SK-N-SH (cell line): ENCODE results near the gene TPRA1. TPM values are rescaled to one million over a fixed set of nuclear protein-coding genes. Genes with fewer than 3 reads are reported as not detected.

Source experiments
- CTCF ChIA-PET: fragments of 300-600, 350-600 bp; formaldehyde crosslinking; extraction: SDS; loops from one replicate; lab custom pipeline; 2021; lab: Yijun Ruan, JAX
- POLR2A ChIA-PET: fragments of 350-600 bp; sonication (Branson Sonifier 250); formaldehyde crosslinking; extraction: SDS; loops from one replicate; lab custom pipeline; 2020; ENCODE audit warnings: antibody characterized with exemption, inconsistent platforms; lab: Yijun Ruan, JAX
- DNase-seq: peaks from one replicate; pipeline ENCODE4 v3.0.0; 2012
- H2AFZ ChIP-seq: fragments of 200-600 bp; sonication (generic); 2 replicates; pipeline ENCODE4 v1.8.1; 2016; ENCODE audit warnings: antibody characterized with exemption, mild to moderate bottlenecking, low read depth
- H3F3A ChIP-seq: fragments of 200-600 bp; sonication (generic); replicated peaks from 2 replicates; pipeline ENCODE3; 2016; ENCODE audit warnings: antibody characterized with exemption, mild to moderate bottlenecking; ENCODE audit not compliant: insufficient read depth
- H3K27ac ChIP-seq, 2 experiments: fragments of 200-500 bp in 1 of 2; fragments of 200-600 bp in 1 of 2; sonication (Bioruptor generic) in 1 of 2; sonication (generic), shearing (Covaris generic) in 1 of 2; 2 replicates each; pipeline versions ENCODE4 v1.5.1 to v1.6.1; 2014 to 2016; ENCODE audit warnings: low read depth in 2 of 2, inconsistent platforms in 1 of 2, low read length in 1 of 2, mild to moderate bottlenecking in 1 of 2, mixed read lengths in 1 of 2
- H3K27me3 ChIP-seq: fragments of 200-600 bp; sonication (generic), shearing (Covaris generic); 2 replicates; pipeline ENCODE4 v1.6.1; 2016; ENCODE audit warnings: mixed run types; ENCODE audit not compliant: insufficient read depth
- H3K36me3 ChIP-seq, 2 experiments: fragments of 200-500 bp in 1 of 2; fragments of 200-600 bp in 1 of 2; sonication (Bioruptor generic) in 1 of 2; sonication (generic) in 1 of 2; replicated peaks in 1 of 2; 2 replicates each; pipeline versions ENCODE3 to v1.5.1; 2014 to 2016; ENCODE audit warnings: low read length in 1 of 2, mild to moderate bottlenecking in 1 of 2; ENCODE audit not compliant: insufficient read depth in 2 of 2, control insufficient read depth in 1 of 2
- H3K4me1 ChIP-seq, 2 experiments: fragments of 200-500 bp in 1 of 2; fragments of 200-600 bp in 1 of 2; sonication (Bioruptor generic) in 1 of 2; sonication (generic), shearing (Covaris generic) in 1 of 2; 2 replicates each; pipeline versions ENCODE4 v1.5.1 to v1.6.1; 2014 to 2016; ENCODE audit warnings: low read depth in 1 of 2, low read length in 1 of 2, mixed run types in 1 of 2; ENCODE audit not compliant: insufficient read depth in 2 of 2, control insufficient read depth in 1 of 2
- H3K4me2 ChIP-seq: fragments of 200-600 bp; sonication (generic), shearing (Covaris generic); 2 replicates; pipeline ENCODE4 v1.6.1; 2017; ENCODE audit warnings: mixed run types
- H3K4me3 ChIP-seq, 2 experiments: fragments of 200-500 bp in 1 of 2; fragments of 200-600 bp in 1 of 2; sonication (Bioruptor generic) in 1 of 2; sonication (generic), shearing (Covaris generic) in 1 of 2; 2 replicates each; pipeline versions ENCODE4 v1.5.1 to v1.8.1; 2014 to 2016; ENCODE audit warnings: low read depth in 2 of 2, inconsistent platforms in 1 of 2, low read length in 1 of 2, mild to moderate bottlenecking in 1 of 2, mixed read lengths in 1 of 2, moderate library complexity in 1 of 2
- H3K79me2 ChIP-seq: fragments of 200-600 bp; sonication (generic); 2 replicates; pipeline ENCODE4 v1.8.1; 2017; ENCODE audit warnings: mild to moderate bottlenecking; ENCODE audit not compliant: insufficient read depth
- H3K9ac ChIP-seq: fragments of 200-600 bp; sonication (generic); 2 replicates; pipeline ENCODE4 v1.6.1; 2017; ENCODE audit warnings: mixed run types
- H3K9me2 ChIP-seq: fragments of 200-600 bp; sonication (generic); 2 replicates; pipeline ENCODE4 v1.6.1; 2017; ENCODE audit warnings: mixed run types
- H3K9me3 ChIP-seq: fragments of 200-600 bp; sonication (generic); 2 replicates; pipeline ENCODE4 v1.6.1; 2017; ENCODE audit warnings: mixed run types, mild to moderate bottlenecking, moderate library complexity
- H4K20me1 ChIP-seq: fragments of 200-600 bp; sonication (generic); 2 replicates; pipeline ENCODE4 v1.6.1; 2017; ENCODE audit warnings: mild to moderate bottlenecking, mixed run types; ENCODE audit not compliant: insufficient read depth
- EP300 ChIP-seq, 2 experiments: IDR thresholded peaks; 2 replicates each; pipeline versions ENCODE4 v1.4.0 to v1.6.1; 2012; ENCODE audit warnings: borderline replicate concordance in 1 of 2, low read depth in 1 of 2, low read length in 1 of 2
- FOSL2 ChIP-seq: IDR thresholded peaks from 2 replicates; pipeline ENCODE4 v1.4.0; 2012; ENCODE audit warnings: low read depth, mild to moderate bottlenecking, moderate library complexity, borderline replicate concordance
- MAX ChIP-seq: IDR thresholded peaks from 2 replicates; pipeline ENCODE4 v1.4.0; 2012; ENCODE audit warnings: low read depth
- MXI1 ChIP-seq: IDR thresholded peaks from 2 replicates; pipeline ENCODE4 v1.6.1; 2012; ENCODE audit warnings: mild to moderate bottlenecking, low read depth, low read length, improper control_type of control experiment
- RFX5 ChIP-seq: IDR thresholded peaks from 2 replicates; pipeline ENCODE4 v1.6.1; 2012; ENCODE audit warnings: mild to moderate bottlenecking, improper control_type of control experiment, low read length
- USF1 ChIP-seq: IDR thresholded peaks from 2 replicates; pipeline ENCODE4 v1.4.0; 2012; ENCODE audit warnings: low read depth, borderline replicate concordance
- WGBS: methylation state at CpG from one replicate; pipeline ENCODE4 v1.1.6; 2017; ENCODE audit warnings: low lambda C conversion rate; 5-methylcytosine and 5-hydroxymethylcytosine counted together
- polyA plus RNA-seq, 3 experiments: library from polyadenylated mRNA; depleted of rRNA; stranded (reverse); fragments of >200 nt; gene quantifications; 2 replicates each; pipeline ENCODE4 v1.2.3, GENCODE V29; 2012
- small RNA-seq, 7 experiments: library from RNA; depleted of rRNA; stranded (forward); fragments of <200 nt; gene quantifications; one replicate each; pipeline ENCODE3, GENCODE V24; 2012
- TF ChIP-seq, protein P1 (sequence below): IDR thresholded peaks from 2 replicates; pipeline ENCODE4; 2012

Gene TPRA1
- polyA plus RNA-seq, 1 of the 3 experiments (the other 2 are of a cell fraction) = 26.3 TPM

DNA sequence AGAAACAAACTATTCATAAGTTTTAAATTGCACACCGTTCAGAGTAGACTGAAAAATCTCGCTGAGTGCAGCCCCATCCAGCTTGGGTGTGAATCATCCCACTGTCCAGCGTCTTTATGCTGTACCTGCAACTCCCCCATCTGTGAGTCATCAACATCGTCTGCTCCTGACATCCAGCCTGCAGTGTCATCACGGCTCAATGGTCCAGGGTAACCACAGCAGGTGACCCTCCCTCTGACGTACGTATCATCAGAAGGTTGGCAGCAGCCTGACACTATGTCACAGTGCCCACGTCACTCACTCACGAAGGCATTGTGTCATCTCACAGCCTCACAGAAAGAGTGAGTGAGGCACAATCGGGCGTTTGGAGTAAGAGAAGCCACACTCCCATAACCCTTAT lies 65.2 kb downstream of the TPRA1 start (continued):
- TF ChIP-seq EP300 (IDR thresholded peaks at IDR 0.05; ENCODE audit: borderline replicate concordance in 1 of 2, low read depth in 1 of 2, low read length in 1 of 2) = no peak
- no peak for TF ChIP-seq USF1
- TF ChIP-seq FOSL2 = peak; percentile 57; the same call in 1 of the 2 replicates
- TF ChIP-seq, protein P1, sequence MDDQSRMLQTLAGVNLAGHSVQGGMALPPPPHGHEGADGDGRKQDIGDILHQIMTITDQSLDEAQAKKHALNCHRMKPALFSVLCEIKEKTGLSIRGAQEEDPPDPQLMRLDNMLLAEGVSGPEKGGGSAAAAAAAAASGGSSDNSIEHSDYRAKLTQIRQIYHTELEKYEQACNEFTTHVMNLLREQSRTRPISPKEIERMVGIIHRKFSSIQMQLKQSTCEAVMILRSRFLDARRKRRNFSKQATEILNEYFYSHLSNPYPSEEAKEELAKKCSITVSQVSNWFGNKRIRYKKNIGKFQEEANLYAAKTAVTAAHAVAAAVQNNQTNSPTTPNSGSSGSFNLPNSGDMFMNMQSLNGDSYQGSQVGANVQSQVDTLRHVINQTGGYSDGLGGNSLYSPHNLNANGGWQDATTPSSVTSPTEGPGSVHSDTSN = peak; percentile 7; the same call in 1 of the 2 replicates

DNA sequence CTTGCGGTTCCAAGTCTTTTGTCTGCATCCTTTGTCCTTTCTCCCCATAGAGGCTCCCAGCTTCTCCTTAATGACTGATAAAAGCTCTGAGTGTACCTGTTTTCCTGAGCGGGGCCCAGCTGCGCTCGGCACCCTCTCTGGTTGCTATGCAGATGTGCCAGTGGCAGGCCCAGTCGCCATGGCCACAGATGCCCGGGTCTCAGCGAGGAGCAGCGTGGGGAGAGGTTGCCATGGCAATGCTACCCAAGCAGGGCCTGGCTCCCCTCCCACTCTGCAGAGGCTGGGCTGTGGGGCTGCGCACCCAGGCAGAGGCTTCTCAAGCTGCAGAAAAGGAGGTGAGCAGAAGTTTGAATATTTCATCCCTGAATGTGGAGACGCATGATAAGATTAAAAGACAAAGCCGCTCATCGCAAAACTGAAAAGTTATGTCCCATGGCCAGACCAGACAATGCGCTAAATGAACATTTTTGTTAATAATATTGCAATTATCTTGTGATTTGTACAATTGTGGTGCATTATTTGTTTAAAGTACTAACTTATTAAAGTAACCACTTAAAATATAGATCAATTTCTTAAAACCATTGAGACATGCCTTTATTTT lies 66.1 kb downstream of the TPRA1 start:
- TF ChIP-seq RFX5 (peak; percentile 63; the same call in 1 of the 2 replicates), MXI1 (peak; percentile 64; the same call in 1 of the 2 replicates), MAX (no peak)
- Histone ChIP-seq H3K79me2 (no peaks in the 10 kb centered on the region), H3K9ac (no peak overlapping the region), H2AFZ (no peak overlapping the region), H3K36me3 (no peaks in the 10 kb centered on the region), H3K27me3 (no peaks in the 10 kb centered on the region), H3K4me1 (peaks cover 0 to 5% of the 10 kb centered on the region in 2 experiments; a peak in 1 of 4 replicates), H3K9me2 (no peaks in the 10 kb centered on the region), H3K27ac (no peak overlapping the region), H3K4me2 (no peak overlapping the region), H3F3A (no peaks in the 10 kb centered on the region), H4K20me1 (no peaks in the 10 kb centered on the region), H3K9me3 (0 out of 2 replicates have a peak, but pooled peaks cover 5% of the 10 kb centered on the region), H3K4me3 (no peak overlapping the region)
- peak; percentile 88 for DNase-seq
- POLR2A ChIA-PET = no interaction called here
- 75% methylated on average over 8 of the region's 13 CpGs for WGBS
- CTCF ChIA-PET = interaction anchor here (10.7 kb wide), 1 partner anchor 20 kb away, joined by 72 read pairs; no protein-coding TSS in a partner anchor

Small RNA genes lying within 50 kb of the gene (small RNA-seq; reads per million reads assigned to genes)
- gene AC084035.1 (0 reads per million in 7 experiments), gene MIR6825 (0 reads per million in 7 experiments), gene MIR7976 (0 to 5.8 (median 1.6) reads per million in 7 experiments)

Other genes starting within 250 kb of the TPRA1 start
- gene MCM2, start 7.7 kb upstream of the TPRA1 start, polyA plus RNA-seq (2012; rRNA removed) = 39.8 and 56.9 TPM in 2 replicates
- 27.5 and 28.8 TPM in 2 replicates for gene PODXL2, start 38.5 kb upstream of the TPRA1 start, polyA plus RNA-seq (2012; rRNA removed)
- 30.8 and 31.6 TPM in 2 replicates for gene ABTB1, start 82.2 kb upstream of the TPRA1 start, polyA plus RNA-seq (2012; rRNA removed)
- gene MGLL, start 231.8 kb upstream of the TPRA1 start, polyA plus RNA-seq (2012; rRNA removed) = 2.0 and 2.2 TPM in 2 replicates